Erythroblast (primary cell): Measurements from ENCODE around the gene SHANK1.
A peak's percentile ranks its signal among the peaks of the same experiment; 100 is the strongest.
"Not testable (repeated sequence)": the region's sequence is repeated elsewhere in the genome, so short reads cannot be mapped to it uniquely, and the experiment has no call there.

Experiments
- DNase-seq, 2 experiments: peaks; one replicate each; lab custom pipeline; 2025; lab: John Stamatoyannopoulos, UW
- GATA1 ChIP-seq: IDR thresholded peaks from 2 replicates; pipeline ENCODE4 v1.6.1; 2011; ENCODE audit warnings: low read depth, mild to moderate bottlenecking, control low read depth, low read length, moderate library complexity
- POLR2A ChIP-seq: IDR thresholded peaks from 2 replicates; pipeline ENCODE4 v1.6.1; 2011; ENCODE audit warnings: mild to moderate bottlenecking, low read length

Gene SHANK1

GRCh38 chr19:50719566-50719965 is at the start of gene SHANK1:
SHANK1 (minus strand) TSS chr19:50719802; CDS start chr19:50716919, 2,883 bp downstream.
- no peak for DNase-seq
- TF ChIP-seq POLR2A (no peak), GATA1 (no peak)

- DNase-seq = no peak
- TF ChIP-seq GATA1 (no peak), POLR2A (no peak)
Observed at GRCh38 chr19:50768277-50768676, 48.7 kb upstream of the SHANK1 start.

GRCh38 chr19:50767263-50767662 is 47.7 kb upstream of the SHANK1 start:
- not testable (repeated sequence) for DNase-seq

- not testable (repeated sequence) for DNase-seq
Observed at GRCh38 chr19:50766746-50767145, 47.1 kb upstream of the SHANK1 start.

GRCh38 chr19:50764409-50764808 is 44.8 kb upstream of the SHANK1 start:
- TF ChIP-seq POLR2A = no peak
- TF ChIP-seq GATA1 = no peak
- DNase-seq = no peak

- DNase-seq = not testable (repeated sequence)
Observed at GRCh38 chr19:50763521-50763920, 43.9 kb upstream of the SHANK1 start.

- DNase-seq = not testable (repeated sequence)
Observed at GRCh38 chr19:50761501-50761900, 41.9 kb upstream of the SHANK1 start.

- DNase-seq = peak; percentile 32 to 46
- TF ChIP-seq GATA1 (no peak), POLR2A (no peak)
Observed at GRCh38 chr19:50759886-50760285, 40.3 kb upstream of the SHANK1 start.

- DNase-seq = not testable (repeated sequence)
Observed at GRCh38 chr19:50759076-50759475, 39.5 kb upstream of the SHANK1 start.

- not testable (repeated sequence) for DNase-seq
Observed at GRCh38 chr19:50757624-50758023, 38.0 kb upstream of the SHANK1 start.

- DNase-seq = not testable (repeated sequence)
Observed at GRCh38 chr19:50756244-50756643, 36.6 kb upstream of the SHANK1 start.

GRCh38 chr19:50753879-50754278 is 34.3 kb upstream of the SHANK1 start:
- TF ChIP-seq POLR2A (no peak), GATA1 (no peak)

GRCh38 chr19:50750010-50750409 is 30.4 kb upstream of the SHANK1 start:
- DNase-seq = no peak
- TF ChIP-seq POLR2A (no peak), GATA1 (no peak)

More at GRCh38 chr19:50753879-50754278, 34.3 kb upstream of the SHANK1 start:
- DNase-seq = no peak

GRCh38 chr19:50749490-50749889 is 29.9 kb upstream of the SHANK1 start:
- no peak for DNase-seq
- no peak for TF ChIP-seq GATA1
- no peak for TF ChIP-seq POLR2A

- DNase-seq = not testable (repeated sequence)
Observed at GRCh38 chr19:50747141-50747540, 27.5 kb upstream of the SHANK1 start.

GRCh38 chr19:50745221-50745620 is 25.6 kb upstream of the SHANK1 start:
- no peak for DNase-seq
- TF ChIP-seq POLR2A (no peak), GATA1 (no peak)

GRCh38 chr19:50743537-50743936 is 23.9 kb upstream of the SHANK1 start:
- no peak for DNase-seq
- TF ChIP-seq POLR2A (no peak), GATA1 (no peak)
